ENCODE measurements around the gene SLC1A2.

The SLC1A2 gene

DNA sequence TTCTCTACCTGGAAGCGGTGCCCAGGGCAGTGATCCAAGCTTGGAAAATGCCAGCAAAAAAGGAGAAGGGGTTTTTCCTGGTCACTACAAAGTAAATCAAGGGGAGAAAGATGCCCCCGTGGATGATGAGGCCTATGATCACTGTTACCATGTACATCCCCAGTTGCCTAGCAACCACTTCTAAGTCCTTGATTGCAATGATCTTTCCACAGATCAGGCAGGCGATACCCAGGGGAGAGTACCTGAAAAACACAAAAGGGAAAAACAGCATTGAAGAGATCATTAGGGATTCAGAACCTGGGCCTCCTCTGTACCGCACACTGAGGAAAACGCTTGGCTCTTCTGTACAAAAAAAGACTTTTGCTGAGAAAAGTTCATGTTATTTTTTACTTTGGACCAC lies 127.1 kb downstream of the SLC1A2 start:
- no peak overlapping the region for H3K9ac ChIP-seq (ENCODE audit: low read depth, low read length, poor library complexity)

DNA sequence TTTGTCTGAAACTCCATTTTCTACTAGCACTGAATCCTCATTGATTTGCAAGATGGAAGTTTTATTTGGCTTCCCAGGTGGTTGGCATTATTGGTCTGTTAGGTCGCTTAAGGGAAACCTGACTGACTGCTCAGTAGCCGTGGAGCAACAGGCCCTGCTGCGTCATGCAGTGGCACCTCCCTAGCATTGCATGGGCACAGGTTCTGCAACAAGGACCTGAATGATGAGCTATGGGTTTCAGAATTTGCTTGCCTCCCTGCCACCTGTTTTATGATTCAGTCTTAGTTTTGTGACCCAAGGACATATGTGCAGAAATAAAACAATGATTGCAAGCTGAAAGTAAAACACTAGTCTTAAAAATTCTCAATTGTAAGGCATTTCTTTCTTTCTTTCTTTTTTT lies 128.5 kb downstream of the SLC1A2 start:
- no peak overlapping the region for H2BK12ac ChIP-seq (ENCODE audit: low read length)
- H2BK120ac ChIP-seq (ENCODE audit: low read depth, low read length): no peak overlapping the region
- no peak overlapping the region for H3K9ac ChIP-seq (ENCODE audit: low read depth, low read length, poor library complexity)
- no CpG with 5 or more reads among the region's 3 CpGs for WGBS, 2 donors (ENCODE audit: extremely low coverage in 2 of 2, insufficient read length in 2 of 2, insufficient replicate concordance in 1 of 2)
- no peak overlapping the region for H4K91ac ChIP-seq (ENCODE audit: low read depth, low read length, poor library complexity)
- no peak overlapping the region for H3K4me3 ChIP-seq (ENCODE audit: low read length in 2 of 2)
- H3K9me3 ChIP-seq (replicated peaks in 1 of 2; ENCODE audit: control insufficient read depth in 2 of 2, insufficient read depth in 1 of 2, low read depth in 1 of 2, low read length in 2 of 2): no peaks in the 10 kb centered on the region
- peaks cover 0 to 14% of the 10 kb centered on the region in 2 donors for H3K4me1 ChIP-seq (ENCODE audit: control insufficient read depth in 2 of 2, insufficient read depth in 1 of 2, low read depth in 1 of 2, low read length in 2 of 2)
- no peak overlapping the region for H3K14ac ChIP-seq (ENCODE audit: low read length)
- DNase-seq (ENCODE audit: low spot score): no peak
- H3K4me2 ChIP-seq (ENCODE audit: insufficient read depth, low read length, poor library complexity, severe bottlenecking): no peak overlapping the region
- H2AK5ac ChIP-seq (ENCODE audit: low read depth, low read length): no peak overlapping the region
- no peaks in the 10 kb centered on the region for H3K36me3 ChIP-seq (replicated peaks in 1 of 2; ENCODE audit: control insufficient read depth in 2 of 2, insufficient read depth in 2 of 2, low read length in 2 of 2)
- H4K8ac ChIP-seq (ENCODE audit: low read depth, low read length): no peak overlapping the region
- H3K27ac ChIP-seq (replicated peaks; ENCODE audit: low read length): no peak overlapping the region
- H2AFZ ChIP-seq (ENCODE audit: low read length): no peak overlapping the region
- no peak overlapping the region for H3K23ac ChIP-seq (ENCODE audit: low read depth, low read length, poor library complexity)
- no peaks in the 10 kb centered on the region for H3K27me3 ChIP-seq (ENCODE audit: control insufficient read depth in 3 of 3, insufficient read depth in 3 of 3, low read depth in 1 of 3, low read length in 3 of 3)
- H3K79me1 ChIP-seq (ENCODE audit: low read depth, low read length): no peaks in the 10 kb centered on the region
- H3K18ac ChIP-seq (ENCODE audit: low read length): no peak overlapping the region
- no peak overlapping the region for H2BK5ac ChIP-seq (ENCODE audit: low read length)
- no peak overlapping the region for H2BK15ac ChIP-seq (ENCODE audit: low read length)
- no peak overlapping the region for H3K4ac ChIP-seq (ENCODE audit: low read length)

More for the DNA sequence above, 127.1 kb downstream of the SLC1A2 start:
- no peak overlapping the region for H3K27ac ChIP-seq (replicated peaks; ENCODE audit: low read length)
- no peak overlapping the region for H2BK5ac ChIP-seq (ENCODE audit: low read length)
- H2BK120ac ChIP-seq (ENCODE audit: low read depth, low read length): no peak overlapping the region
- H2BK15ac ChIP-seq (ENCODE audit: low read length): no peak overlapping the region
- H3K14ac ChIP-seq (ENCODE audit: low read length): no peak overlapping the region
- H4K8ac ChIP-seq (ENCODE audit: low read depth, low read length): no peak overlapping the region
- no peak overlapping the region for H2AFZ ChIP-seq (ENCODE audit: low read length)
- no peak overlapping the region for H2AK5ac ChIP-seq (ENCODE audit: low read depth, low read length)
- WGBS, 2 donors (ENCODE audit: extremely low coverage in 2 of 2, insufficient read length in 2 of 2, insufficient replicate concordance in 1 of 2): no CpG with 5 or more reads among the region's 5 CpGs
- H3K79me1 ChIP-seq (ENCODE audit: low read depth, low read length): no peaks in the 10 kb centered on the region
- H3K4me1 ChIP-seq (ENCODE audit: control insufficient read depth in 2 of 2, insufficient read depth in 1 of 2, low read depth in 1 of 2, low read length in 2 of 2): peaks cover 0 to 14% of the 10 kb centered on the region in 2 donors
- no peak overlapping the region for H3K18ac ChIP-seq (ENCODE audit: low read length)
- no peaks in the 10 kb centered on the region for H3K27me3 ChIP-seq (ENCODE audit: control insufficient read depth in 3 of 3, insufficient read depth in 3 of 3, low read depth in 1 of 3, low read length in 3 of 3)
- H3K23ac ChIP-seq (ENCODE audit: low read depth, low read length, poor library complexity): no peak overlapping the region
- H4K91ac ChIP-seq (ENCODE audit: low read depth, low read length, poor library complexity): no peak overlapping the region
- no peaks in the 10 kb centered on the region for H3K9me3 ChIP-seq (replicated peaks in 1 of 2; ENCODE audit: control insufficient read depth in 2 of 2, insufficient read depth in 1 of 2, low read depth in 1 of 2, low read length in 2 of 2)
- H3K36me3 ChIP-seq (replicated peaks in 1 of 2; ENCODE audit: control insufficient read depth in 2 of 2, insufficient read depth in 2 of 2, low read length in 2 of 2): no peaks in the 10 kb centered on the region
- no peak overlapping the region for H3K4ac ChIP-seq (ENCODE audit: low read length)
- no peak overlapping the region for H3K4me3 ChIP-seq (ENCODE audit: low read length in 2 of 2)
- H3K4me2 ChIP-seq (ENCODE audit: insufficient read depth, low read length, poor library complexity, severe bottlenecking): no peak overlapping the region
- no peak for DNase-seq (ENCODE audit: low spot score)
- no peak overlapping the region for H2BK12ac ChIP-seq (ENCODE audit: low read length)

DNA sequence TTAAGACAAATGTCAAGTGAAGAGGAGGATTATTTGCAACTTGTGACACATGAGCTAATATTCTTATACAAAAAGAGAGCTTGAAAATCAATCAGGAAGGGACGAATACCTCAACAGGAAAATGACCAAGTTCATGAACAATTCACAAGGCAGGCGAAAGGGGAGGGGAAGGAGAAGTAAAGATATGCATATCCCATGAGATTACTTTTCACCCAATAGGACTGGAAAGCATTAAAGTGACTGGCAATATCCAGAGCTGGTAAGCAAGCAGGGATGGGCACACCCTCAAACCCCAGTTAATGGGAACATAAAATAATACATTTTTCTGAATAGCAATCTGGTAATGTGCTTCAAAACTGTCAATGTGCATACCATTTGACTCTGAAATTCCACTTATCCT lies 129.5 kb downstream of the SLC1A2 start:
- H2BK5ac ChIP-seq (ENCODE audit: low read length): no peak overlapping the region
- no peak overlapping the region for H2AK5ac ChIP-seq (ENCODE audit: low read depth, low read length)
- no peak overlapping the region for H3K27ac ChIP-seq (replicated peaks; ENCODE audit: low read length)
- H3K27me3 ChIP-seq (ENCODE audit: control insufficient read depth in 3 of 3, insufficient read depth in 3 of 3, low read depth in 1 of 3, low read length in 3 of 3): no peaks in the 10 kb centered on the region
- no peak for DNase-seq (ENCODE audit: low spot score)
- no peaks in the 10 kb centered on the region for H3K9me3 ChIP-seq (replicated peaks in 1 of 2; ENCODE audit: control insufficient read depth in 2 of 2, insufficient read depth in 1 of 2, low read depth in 1 of 2, low read length in 2 of 2)
- no peak overlapping the region for H3K23ac ChIP-seq (ENCODE audit: low read depth, low read length, poor library complexity)
- no peak overlapping the region for H2BK12ac ChIP-seq (ENCODE audit: low read length)
- no peak overlapping the region for H3K9ac ChIP-seq (ENCODE audit: low read depth, low read length, poor library complexity)
- H4K91ac ChIP-seq (ENCODE audit: low read depth, low read length, poor library complexity): no peak overlapping the region
- no peaks in the 10 kb centered on the region for H3K79me1 ChIP-seq (ENCODE audit: low read depth, low read length)
- no peak overlapping the region for H2BK120ac ChIP-seq (ENCODE audit: low read depth, low read length)
- no peak overlapping the region for H2BK15ac ChIP-seq (ENCODE audit: low read length)
- H4K8ac ChIP-seq (ENCODE audit: low read depth, low read length): no peak overlapping the region
- H3K4me2 ChIP-seq (ENCODE audit: insufficient read depth, low read length, poor library complexity, severe bottlenecking): no peak overlapping the region
- no peak overlapping the region for H3K18ac ChIP-seq (ENCODE audit: low read length)
- H3K4ac ChIP-seq (ENCODE audit: low read length): no peak overlapping the region
- no CpG with 5 or more reads among the region's 2 CpGs for WGBS, 2 donors (ENCODE audit: extremely low coverage in 2 of 2, insufficient read length in 2 of 2, insufficient replicate concordance in 1 of 2)
- H3K4me1 ChIP-seq (ENCODE audit: control insufficient read depth in 2 of 2, insufficient read depth in 1 of 2, low read depth in 1 of 2, low read length in 2 of 2): peaks cover 0 to 14% of the 10 kb centered on the region in 2 donors
- H2AFZ ChIP-seq (ENCODE audit: low read length): no peak overlapping the region
- H3K14ac ChIP-seq (ENCODE audit: low read length): no peak overlapping the region
- no peak overlapping the region for H3K4me3 ChIP-seq (ENCODE audit: low read length in 2 of 2)
- H3K36me3 ChIP-seq (replicated peaks in 1 of 2; ENCODE audit: control insufficient read depth in 2 of 2, insufficient read depth in 2 of 2, low read length in 2 of 2): no peaks in the 10 kb centered on the region

DNA sequence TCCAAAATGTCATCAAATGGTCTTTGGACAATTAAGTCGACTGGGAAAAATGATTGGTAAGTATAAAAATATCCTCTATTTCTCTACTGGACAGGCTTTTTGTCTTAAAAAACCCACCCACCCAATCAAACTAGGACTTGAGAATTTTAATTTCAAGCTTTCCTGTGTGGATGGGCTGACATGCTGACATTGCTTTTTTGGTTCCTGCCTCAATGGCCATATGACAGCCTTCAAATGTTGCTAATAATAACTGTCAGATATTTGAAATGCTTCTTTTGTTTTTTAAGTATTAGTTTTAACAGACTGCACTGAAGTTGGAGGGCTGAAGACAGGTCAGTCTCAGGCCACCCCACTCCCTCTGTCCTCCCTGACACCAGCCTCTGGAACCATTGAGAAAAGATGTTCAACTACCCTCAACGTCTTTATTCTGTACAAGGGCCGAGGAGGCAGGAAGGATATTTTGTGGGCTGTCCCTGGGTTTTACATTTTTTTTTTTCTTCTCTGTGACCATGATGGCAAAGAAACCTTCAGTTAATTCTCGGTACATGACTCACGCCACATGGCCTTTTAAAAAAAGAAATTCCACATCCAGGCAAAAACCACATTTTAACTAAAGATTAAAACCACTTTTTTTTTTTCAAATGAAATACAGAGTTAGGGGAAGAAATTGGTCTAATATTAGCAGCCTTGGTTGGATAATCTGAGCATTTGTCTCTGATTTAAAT lies 130.4 kb downstream of the SLC1A2 start:
- H2AFZ ChIP-seq (ENCODE audit: low read length): no peak overlapping the region
- no peak overlapping the region for H3K23ac ChIP-seq (ENCODE audit: low read depth, low read length, poor library complexity)
- H3K9ac ChIP-seq (ENCODE audit: low read depth, low read length, poor library complexity): no peak overlapping the region
- no peak overlapping the region for H2AK5ac ChIP-seq (ENCODE audit: low read depth, low read length)
- no peaks in the 10 kb centered on the region for H3K79me1 ChIP-seq (ENCODE audit: low read depth, low read length)
- no CpG with 5 or more reads among the region's 5 CpGs for WGBS, 2 donors (ENCODE audit: extremely low coverage in 2 of 2, insufficient read length in 2 of 2, insufficient replicate concordance in 1 of 2)
- no peak overlapping the region for H4K91ac ChIP-seq (ENCODE audit: low read depth, low read length, poor library complexity)
- no peak overlapping the region for H3K4me3 ChIP-seq (ENCODE audit: low read length in 2 of 2)
- peaks cover 0 to 14% of the 10 kb centered on the region in 2 donors for H3K4me1 ChIP-seq (ENCODE audit: control insufficient read depth in 2 of 2, insufficient read depth in 1 of 2, low read depth in 1 of 2, low read length in 2 of 2)
- no peaks in the 10 kb centered on the region for H3K36me3 ChIP-seq (replicated peaks in 1 of 2; ENCODE audit: control insufficient read depth in 2 of 2, insufficient read depth in 2 of 2, low read length in 2 of 2)
- no peak overlapping the region for H2BK120ac ChIP-seq (ENCODE audit: low read depth, low read length)
- no peak for DNase-seq (ENCODE audit: low spot score)
- H2BK5ac ChIP-seq (ENCODE audit: low read length): no peak overlapping the region
- no peaks in the 10 kb centered on the region for H3K27me3 ChIP-seq (ENCODE audit: control insufficient read depth in 3 of 3, insufficient read depth in 3 of 3, low read depth in 1 of 3, low read length in 3 of 3)
- H4K8ac ChIP-seq (ENCODE audit: low read depth, low read length): no peak overlapping the region
- H3K27ac ChIP-seq (replicated peaks; ENCODE audit: low read length): no peak overlapping the region
- no peak overlapping the region for H3K14ac ChIP-seq (ENCODE audit: low read length)
- no peak overlapping the region for H3K4ac ChIP-seq (ENCODE audit: low read length)
- H3K9me3 ChIP-seq (replicated peaks in 1 of 2; ENCODE audit: control insufficient read depth in 2 of 2, insufficient read depth in 1 of 2, low read depth in 1 of 2, low read length in 2 of 2): no peaks in the 10 kb centered on the region
- H2BK15ac ChIP-seq (ENCODE audit: low read length): no peak overlapping the region
- no peak overlapping the region for H3K4me2 ChIP-seq (ENCODE audit: insufficient read depth, low read length, poor library complexity, severe bottlenecking)
- no peak overlapping the region for H3K18ac ChIP-seq (ENCODE audit: low read length)
- no peak overlapping the region for H2BK12ac ChIP-seq (ENCODE audit: low read length)
